ENCODE data around the gene ANKRD23.

ANKRD23 gene

GRCh38 chr2:96816836-96817702, 26.8 kb downstream of the ANKRD23 start:
- peaks cover 17 to 33% of the 10 kb centered on the region in 2 donors for H3K4me1 ChIP-seq (ENCODE audit: control insufficient read depth in 2 of 2, insufficient read depth in 1 of 2, low read depth in 1 of 2, low read length in 2 of 2)
- peaks cover 13 to 37% of the 10 kb centered on the region in 2 donors for H3K36me3 ChIP-seq (replicated peaks in 1 of 2; ENCODE audit: control insufficient read depth in 2 of 2, insufficient read depth in 2 of 2, low read length in 2 of 2)
- H3K14ac ChIP-seq (ENCODE audit: low read length), result peak overlapping the region; percentile 49
- DNase-seq (ENCODE audit: low spot score), result no peak
- peak overlapping the region; percentile 33 for H4K8ac ChIP-seq (ENCODE audit: low read depth, low read length)
- peak overlapping the region; percentile 99 for H3K18ac ChIP-seq (ENCODE audit: low read length)
- peak overlapping the region; percentile 46 for H3K23ac ChIP-seq (ENCODE audit: low read depth, low read length, poor library complexity)
- peaks cover 15% of the 10 kb centered on the region for H3K79me1 ChIP-seq (ENCODE audit: low read depth, low read length)
- peak overlapping the region; percentile 93 for H3K4me3 ChIP-seq (ENCODE audit: low read length in 2 of 2)
- H3K27me3 ChIP-seq (ENCODE audit: control insufficient read depth in 3 of 3, insufficient read depth in 3 of 3, low read depth in 1 of 3, low read length in 3 of 3), result peaks cover 0 to 1% (median 0%) of the 10 kb centered on the region in 3 experiments
- H3K9me3 ChIP-seq (replicated peaks in 1 of 2; ENCODE audit: control insufficient read depth in 2 of 2, insufficient read depth in 1 of 2, low read depth in 1 of 2, low read length in 2 of 2), result no peaks in the 10 kb centered on the region
- no peak overlapping the region for H2BK15ac ChIP-seq (ENCODE audit: low read length)
- no peak overlapping the region for H2BK12ac ChIP-seq (ENCODE audit: low read length)
- peak overlapping the region; percentile 96 for H3K27ac ChIP-seq (replicated peaks; ENCODE audit: low read length)
- H2BK5ac ChIP-seq (ENCODE audit: low read length), result peak overlapping the region; percentile 30
- H4K91ac ChIP-seq (ENCODE audit: low read depth, low read length, poor library complexity), result no peak overlapping the region
- peak overlapping the region; percentile 99 for H2AFZ ChIP-seq (ENCODE audit: low read length)
- H2BK120ac ChIP-seq (ENCODE audit: low read depth, low read length), result no peak overlapping the region
- H3K4me2 ChIP-seq (ENCODE audit: insufficient read depth, low read length, poor library complexity, severe bottlenecking), result peak overlapping the region; percentile 84
- no peak overlapping the region for H3K4ac ChIP-seq (ENCODE audit: low read length)
- H3K9ac ChIP-seq (ENCODE audit: low read depth, low read length, poor library complexity), result peak overlapping the region; percentile 97
- no peak overlapping the region for H2AK5ac ChIP-seq (ENCODE audit: low read depth, low read length)
- WGBS, 2 donors (ENCODE audit: extremely low coverage in 2 of 2, insufficient read length in 2 of 2, insufficient replicate concordance in 1 of 2), result no CpG with 5 or more reads among the region's 89 CpGs

- peak; percentile 96 for DNase-seq (ENCODE audit: low spot score)
- WGBS, 2 donors (ENCODE audit: extremely low coverage in 2 of 2, insufficient read length in 2 of 2, insufficient replicate concordance in 1 of 2), result no CpG with 5 or more reads among the region's 103 CpGs
- peak within 1 kb of the TSS; percentile 96 for H3K27ac ChIP-seq (replicated peaks; ENCODE audit: low read length)
- H4K91ac ChIP-seq (ENCODE audit: low read depth, low read length, poor library complexity), result no peak within 1 kb of the TSS
- H3K27me3 ChIP-seq (ENCODE audit: control insufficient read depth in 3 of 3, insufficient read depth in 3 of 3, low read depth in 1 of 3, low read length in 3 of 3), result peaks cover 0 to 1% (median 0%) of the 10 kb centered on the region in 3 experiments
- H3K9ac ChIP-seq (ENCODE audit: low read depth, low read length, poor library complexity), result peak within 1 kb of the TSS; percentile 97
- H3K4me1 ChIP-seq (ENCODE audit: control insufficient read depth in 2 of 2, insufficient read depth in 1 of 2, low read depth in 1 of 2, low read length in 2 of 2), result peaks cover 17 to 32% of the 10 kb centered on the region in 2 donors
- H3K4me3 ChIP-seq (ENCODE audit: low read length in 2 of 2), result peak within 1 kb of the TSS; percentile 93
- H2AFZ ChIP-seq (ENCODE audit: low read length), result peak within 1 kb of the TSS; percentile 99
- H2AK5ac ChIP-seq (ENCODE audit: low read depth, low read length), result no peak within 1 kb of the TSS
- H2BK12ac ChIP-seq (ENCODE audit: low read length), result no peak within 1 kb of the TSS
- peaks cover 15 to 32% of the 10 kb centered on the region in 2 donors for H3K36me3 ChIP-seq (replicated peaks in 1 of 2; ENCODE audit: control insufficient read depth in 2 of 2, insufficient read depth in 2 of 2, low read length in 2 of 2)
- H4K8ac ChIP-seq (ENCODE audit: low read depth, low read length), result peak within 1 kb of the TSS; percentile 33
- no peak within 1 kb of the TSS for H2BK120ac ChIP-seq (ENCODE audit: low read depth, low read length)
- peaks cover 14% of the 10 kb centered on the region for H3K79me1 ChIP-seq (ENCODE audit: low read depth, low read length)
- peak within 1 kb of the TSS; percentile 85 for H3K4me2 ChIP-seq (ENCODE audit: insufficient read depth, low read length, poor library complexity, severe bottlenecking)
- H3K4ac ChIP-seq (ENCODE audit: low read length), result no peak within 1 kb of the TSS
- no peak within 1 kb of the TSS for H2BK15ac ChIP-seq (ENCODE audit: low read length)
- peak within 1 kb of the TSS; percentile 49 for H3K14ac ChIP-seq (ENCODE audit: low read length)
- no peaks in the 10 kb centered on the region for H3K9me3 ChIP-seq (replicated peaks in 1 of 2; ENCODE audit: control insufficient read depth in 2 of 2, insufficient read depth in 1 of 2, low read depth in 1 of 2, low read length in 2 of 2)
- H3K18ac ChIP-seq (ENCODE audit: low read length), result peak within 1 kb of the TSS; percentile 99
- peak within 1 kb of the TSS; percentile 90 for H3K23ac ChIP-seq (ENCODE audit: low read depth, low read length, poor library complexity)
- H2BK5ac ChIP-seq (ENCODE audit: low read length), result peak within 1 kb of the TSS; percentile 30
Measured at GRCh38 chr2:96816127-96816835, 27.5 kb downstream of the ANKRD23 start, which contains the start of gene CNNM3. CNNM3 (plus strand) TSS chr2:96816268; CDS start chr2:96816278, 10 bp downstream.

- no peak overlapping the region for H2BK12ac ChIP-seq (ENCODE audit: low read length)
- no peak for DNase-seq (ENCODE audit: low spot score)
- H3K23ac ChIP-seq (ENCODE audit: low read depth, low read length, poor library complexity), result peak overlapping the region; percentile 13
- H3K4ac ChIP-seq (ENCODE audit: low read length), result no peak overlapping the region
- H3K4me3 ChIP-seq (ENCODE audit: low read length in 2 of 2), result peak overlapping the region; percentile 84 to 93
- peak overlapping the region; percentile 55 for H3K18ac ChIP-seq (ENCODE audit: low read length)
- peaks cover 12% of the 10 kb centered on the region for H3K79me1 ChIP-seq (ENCODE audit: low read depth, low read length)
- no peak overlapping the region for H2BK15ac ChIP-seq (ENCODE audit: low read length)
- H2AFZ ChIP-seq (ENCODE audit: low read length), result peak overlapping the region; percentile 99
- H2BK120ac ChIP-seq (ENCODE audit: low read depth, low read length), result no peak overlapping the region
- no peak overlapping the region for H3K14ac ChIP-seq (ENCODE audit: low read length)
- H4K91ac ChIP-seq (ENCODE audit: low read depth, low read length, poor library complexity), result no peak overlapping the region
- peaks cover 17 to 25% of the 10 kb centered on the region in 2 donors for H3K4me1 ChIP-seq (ENCODE audit: control insufficient read depth in 2 of 2, insufficient read depth in 1 of 2, low read depth in 1 of 2, low read length in 2 of 2)
- no peak overlapping the region for H3K9ac ChIP-seq (ENCODE audit: low read depth, low read length, poor library complexity)
- peaks cover 0 to 1% (median 0%) of the 10 kb centered on the region in 3 experiments for H3K27me3 ChIP-seq (ENCODE audit: control insufficient read depth in 3 of 3, insufficient read depth in 3 of 3, low read depth in 1 of 3, low read length in 3 of 3)
- WGBS, 2 donors (ENCODE audit: extremely low coverage in 2 of 2, insufficient read length in 2 of 2, insufficient replicate concordance in 1 of 2), result no CpG with 5 or more reads among the region's 60 CpGs
- no peak overlapping the region for H2AK5ac ChIP-seq (ENCODE audit: low read depth, low read length)
- no peak overlapping the region for H3K27ac ChIP-seq (replicated peaks; ENCODE audit: low read length)
- peak overlapping the region; percentile 30 for H2BK5ac ChIP-seq (ENCODE audit: low read length)
- peak overlapping the region; percentile 85 for H3K4me2 ChIP-seq (ENCODE audit: insufficient read depth, low read length, poor library complexity, severe bottlenecking)
- no peak overlapping the region for H4K8ac ChIP-seq (ENCODE audit: low read depth, low read length)
- H3K36me3 ChIP-seq (replicated peaks in 1 of 2; ENCODE audit: control insufficient read depth in 2 of 2, insufficient read depth in 2 of 2, low read length in 2 of 2), result peaks cover 15 to 31% of the 10 kb centered on the region in 2 donors
- H3K9me3 ChIP-seq (replicated peaks in 1 of 2; ENCODE audit: control insufficient read depth in 2 of 2, insufficient read depth in 1 of 2, low read depth in 1 of 2, low read length in 2 of 2), result no peaks in the 10 kb centered on the region
Measured at GRCh38 chr2:96815326-96816126, 28.3 kb downstream of the ANKRD23 start.

All from neuronal stem cell (in vitro differentiated cells).